HG03280 (cell line): ENCODE data around the gene NEURL4.

Experiments used
- ATAC-seq: cut with Tn5 transposase; IDR thresholded peaks from one replicate; pipeline ENCODE4 v1.9.1; 2021; ENCODE audit warnings: mild to moderate bottlenecking, moderate library complexity; ENCODE audit not compliant: unreplicated experiment

NEURL4 gene

GRCh38 chr17:7324438-7324779 is 4.7 kb downstream of the NEURL4 start:
- ATAC-seq, result no peak

DNA sequence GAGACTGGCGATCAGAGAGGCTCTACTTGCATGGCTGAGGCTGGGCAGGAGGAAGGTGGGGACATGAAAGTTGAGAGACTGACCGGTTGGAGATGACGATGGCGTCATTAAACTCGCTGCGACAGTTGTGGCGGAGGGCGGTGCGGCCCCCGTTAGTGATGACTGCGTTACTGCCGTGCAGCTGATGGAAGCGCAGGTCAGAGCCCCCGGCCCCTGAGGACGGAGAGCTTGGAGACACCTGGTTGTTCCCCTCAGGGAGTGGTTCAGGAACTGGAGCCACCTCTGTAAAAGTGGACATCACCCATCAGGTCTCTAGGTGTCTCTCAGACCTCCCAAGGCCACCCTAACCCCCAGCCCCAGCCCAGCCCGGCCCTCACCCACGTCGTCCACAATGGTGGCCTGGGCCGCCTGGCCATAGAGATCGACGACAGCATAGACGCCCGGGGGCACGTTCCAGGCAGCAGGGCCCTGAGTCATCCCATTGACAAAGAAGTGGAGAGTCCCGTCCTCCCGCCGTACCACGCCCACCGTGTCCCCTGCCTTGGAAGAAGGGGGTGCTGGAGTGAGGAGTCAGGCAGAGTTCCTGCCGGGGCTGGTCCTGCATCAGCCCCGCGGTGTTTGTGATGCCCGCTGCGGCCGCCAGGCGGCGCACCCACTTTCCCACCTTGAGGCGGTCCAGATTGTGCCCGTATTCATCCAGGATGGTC is 5.3 kb downstream of the NEURL4 start:
- ATAC-seq, result no peak

DNA sequence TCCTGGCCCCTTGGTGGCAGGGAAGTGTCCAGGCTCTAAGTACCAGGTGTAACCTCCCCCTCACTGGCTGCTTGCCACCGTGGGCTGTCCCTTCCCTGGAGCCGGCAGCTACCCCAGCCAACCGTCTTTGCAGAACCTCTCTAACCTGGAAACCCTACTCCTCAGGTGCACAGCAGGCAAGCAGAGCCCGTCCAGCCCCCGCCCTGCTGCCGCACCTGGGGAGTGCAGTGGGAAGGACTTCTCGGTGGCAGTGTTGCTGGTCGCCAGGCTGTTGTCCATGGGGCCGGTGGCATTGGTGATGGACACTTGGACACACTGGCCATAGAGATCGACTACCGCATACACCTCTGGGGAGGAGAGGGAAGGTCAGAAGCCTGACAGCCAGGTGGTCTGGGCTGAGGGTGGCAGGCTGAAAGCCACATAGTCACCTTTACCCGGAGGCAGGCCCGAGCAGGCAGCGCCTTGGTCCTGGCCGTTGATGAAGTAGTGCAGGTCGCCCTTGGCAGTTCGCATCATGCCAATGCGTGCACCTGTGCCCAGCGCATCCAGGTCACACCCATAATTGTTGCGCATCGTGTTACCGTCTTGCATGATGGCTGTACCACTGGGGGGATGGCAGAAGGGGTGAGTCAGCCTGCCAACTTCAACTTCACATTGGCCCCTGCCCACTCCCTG is 6.5 kb downstream of the NEURL4 start:
- ATAC-seq, result no peak

DNA sequence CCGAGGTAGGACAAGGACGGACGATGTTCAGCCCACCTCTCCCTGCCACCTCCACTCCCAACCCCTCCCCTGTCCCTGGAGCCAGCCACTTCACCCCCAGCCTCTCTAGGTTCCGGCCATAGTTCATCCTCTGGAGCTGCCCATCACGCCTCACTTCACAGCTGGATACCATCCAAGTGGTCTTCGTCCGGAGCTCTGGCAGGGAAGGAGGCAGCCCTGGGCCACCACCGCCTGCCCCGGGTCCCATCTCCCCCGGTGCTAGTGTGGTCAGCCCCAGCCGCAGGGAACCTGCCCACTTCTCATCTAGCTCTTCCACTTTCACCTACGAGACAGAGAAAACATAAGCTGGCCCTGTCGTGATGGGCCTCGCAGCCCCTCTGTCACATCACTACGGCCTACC is 7.7 kb downstream of the NEURL4 start:
- ATAC-seq, result no peak

DNA sequence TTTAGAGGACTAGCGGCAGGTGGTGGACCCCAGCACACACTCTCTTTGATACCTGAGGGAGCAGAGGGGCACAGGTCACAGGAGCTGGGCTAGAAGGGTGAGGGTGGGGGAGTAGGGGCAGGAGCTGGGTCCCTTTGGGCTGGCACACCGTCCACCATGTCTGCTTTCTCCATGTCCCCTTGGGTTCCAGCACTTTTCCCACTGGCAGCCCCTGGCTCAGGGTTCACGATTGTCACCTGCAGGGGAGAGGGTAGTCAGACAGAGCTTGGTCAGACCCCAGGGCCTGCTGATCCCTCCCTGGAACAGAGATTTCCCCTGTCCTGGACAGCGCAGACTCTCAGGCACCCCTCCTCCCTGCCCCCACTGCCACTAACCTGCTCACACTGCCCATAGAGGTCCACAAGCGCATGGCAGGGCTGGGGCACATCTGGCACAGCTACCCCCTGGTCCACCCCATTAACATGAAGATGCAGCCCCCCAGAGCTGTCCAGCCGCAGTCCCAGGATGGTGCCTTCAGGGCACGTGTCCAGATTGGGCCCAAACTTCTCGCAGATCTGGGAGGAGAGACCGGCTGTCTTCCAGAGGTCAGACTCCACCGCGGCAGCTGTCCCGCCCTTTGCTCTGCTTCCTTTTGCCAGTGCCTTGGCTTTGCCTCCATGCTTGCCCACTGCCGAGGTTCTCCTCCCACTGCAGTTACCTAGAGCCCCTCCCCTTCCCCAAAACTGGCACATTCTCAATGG is 10.8 kb downstream of the NEURL4 start:
- no peak for ATAC-seq

DNA sequence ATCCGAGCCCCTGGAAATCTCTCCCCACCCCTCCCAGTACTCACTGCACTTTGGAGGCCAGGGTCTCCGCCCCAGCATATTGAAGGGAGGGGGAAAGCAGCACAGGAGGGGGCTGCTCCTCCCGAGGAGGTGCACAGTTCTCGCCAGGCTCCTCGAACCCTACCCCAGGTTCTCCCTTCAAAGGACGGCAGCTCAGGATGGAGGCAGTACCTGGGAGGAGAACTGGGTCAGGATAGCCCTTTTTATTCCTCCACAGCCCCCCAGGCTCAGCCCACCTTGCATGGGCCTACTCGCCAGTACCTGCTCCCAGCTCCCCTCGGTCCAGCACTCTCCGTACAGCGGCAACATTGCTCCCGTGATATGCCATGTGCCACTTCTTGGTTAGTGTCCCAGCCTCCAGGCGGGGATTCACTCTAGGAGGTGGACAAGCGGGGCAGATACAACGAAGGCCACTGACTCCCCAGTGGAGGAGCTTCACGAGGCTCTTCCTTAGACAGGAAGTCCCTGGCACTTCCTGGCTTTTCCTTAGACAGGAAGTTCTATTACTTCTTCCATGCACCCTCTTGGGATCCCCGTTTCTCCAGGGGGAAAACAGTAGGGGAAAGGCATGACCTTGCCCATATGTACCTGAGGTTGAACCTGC is 11.9 kb downstream of the NEURL4 start:
- no peak for ATAC-seq

GRCh38 chr17:7315570-7316235 is 13.4 kb downstream of the NEURL4 start:
- ATAC-seq, result no peak

- ATAC-seq, result peak; percentile 74
Observed at GRCh38 chr17:7314719-7315569, 14.2 kb downstream of the NEURL4 start, which contains the start of gene GPS2. Gene GPS2, minus strand, starts transcription at chr17:7315360. Its CDS starts 308 bp downstream, at chr17:7315052.

- no peak for ATAC-seq
Observed at GRCh38 chr17:7313890-7314718, 15.0 kb downstream of the NEURL4 start.

DNA sequence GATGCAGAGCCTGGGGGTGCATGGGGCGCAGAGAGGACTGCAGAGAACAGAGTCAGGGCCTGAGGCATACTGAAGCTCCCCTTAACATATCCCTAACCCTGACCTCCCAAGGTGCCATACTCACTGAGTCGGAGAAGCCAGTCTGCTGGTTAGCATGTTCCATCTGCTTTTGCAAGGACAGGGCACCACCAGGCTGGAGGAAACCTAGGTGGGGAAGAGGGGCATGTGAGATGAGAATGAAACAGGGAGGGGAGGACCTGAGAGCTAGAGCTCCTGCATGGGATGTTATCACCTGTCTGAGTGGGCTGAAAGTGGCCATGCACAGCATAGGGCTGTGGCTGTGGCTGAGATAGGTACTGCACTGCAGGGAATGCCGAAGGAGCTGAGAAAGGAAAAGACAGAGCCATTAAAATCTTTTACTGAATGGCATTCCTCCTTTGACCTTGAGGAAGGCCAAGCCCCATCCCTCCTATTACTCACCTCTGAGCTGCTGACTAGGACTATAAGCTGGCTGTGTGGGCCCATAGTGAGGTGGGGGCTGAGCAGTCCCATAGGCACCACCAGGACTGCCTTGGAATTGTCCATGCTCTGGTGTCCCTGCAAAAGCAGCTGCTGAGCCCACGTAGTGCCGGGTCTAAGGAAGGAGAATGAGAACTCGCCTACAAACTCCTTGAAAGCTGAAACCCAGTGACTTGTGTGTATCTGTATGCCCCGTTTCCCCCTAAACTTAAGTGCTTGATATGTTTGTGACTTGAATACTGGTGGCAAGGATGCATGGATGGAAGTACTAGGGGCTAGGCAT is 15.8 kb downstream of the NEURL4 start:
- no peak for ATAC-seq

- ATAC-seq, result no peak
Observed at GRCh38 chr17:7312432-7313087, 16.6 kb downstream of the NEURL4 start.

DNA sequence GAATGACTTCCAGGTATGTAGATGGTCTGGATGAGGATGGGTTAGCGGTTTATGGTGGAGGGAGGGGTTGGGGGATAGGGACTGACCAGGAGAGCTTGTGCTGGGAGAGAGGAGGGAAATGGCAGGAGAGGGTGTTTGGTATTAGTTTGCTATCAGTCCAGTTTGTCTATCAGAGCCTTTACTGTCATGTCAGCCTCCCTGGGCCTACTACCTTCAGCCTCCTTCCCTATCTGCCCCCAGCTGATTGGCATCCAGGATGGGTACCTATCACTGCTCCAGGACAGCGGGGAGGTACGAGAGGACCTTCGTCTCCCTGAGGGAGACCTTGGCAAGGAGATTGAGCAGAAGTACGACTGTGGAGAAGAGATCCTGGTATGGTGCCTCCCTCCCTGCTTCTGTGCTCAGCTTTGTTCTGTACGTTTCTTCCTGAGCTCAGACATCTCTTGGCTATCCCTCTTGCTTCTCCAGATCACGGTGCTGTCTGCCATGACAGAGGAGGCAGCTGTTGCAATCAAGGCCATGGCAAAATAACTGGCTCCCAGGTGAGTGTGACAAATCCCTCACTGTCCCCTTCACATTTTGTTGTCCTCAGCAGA is 17.9 kb downstream of the NEURL4 start:
- ATAC-seq, result no peak

- ATAC-seq, result no peak
Observed at GRCh38 chr17:7309628-7310027, 19.5 kb downstream of the NEURL4 start.

DNA sequence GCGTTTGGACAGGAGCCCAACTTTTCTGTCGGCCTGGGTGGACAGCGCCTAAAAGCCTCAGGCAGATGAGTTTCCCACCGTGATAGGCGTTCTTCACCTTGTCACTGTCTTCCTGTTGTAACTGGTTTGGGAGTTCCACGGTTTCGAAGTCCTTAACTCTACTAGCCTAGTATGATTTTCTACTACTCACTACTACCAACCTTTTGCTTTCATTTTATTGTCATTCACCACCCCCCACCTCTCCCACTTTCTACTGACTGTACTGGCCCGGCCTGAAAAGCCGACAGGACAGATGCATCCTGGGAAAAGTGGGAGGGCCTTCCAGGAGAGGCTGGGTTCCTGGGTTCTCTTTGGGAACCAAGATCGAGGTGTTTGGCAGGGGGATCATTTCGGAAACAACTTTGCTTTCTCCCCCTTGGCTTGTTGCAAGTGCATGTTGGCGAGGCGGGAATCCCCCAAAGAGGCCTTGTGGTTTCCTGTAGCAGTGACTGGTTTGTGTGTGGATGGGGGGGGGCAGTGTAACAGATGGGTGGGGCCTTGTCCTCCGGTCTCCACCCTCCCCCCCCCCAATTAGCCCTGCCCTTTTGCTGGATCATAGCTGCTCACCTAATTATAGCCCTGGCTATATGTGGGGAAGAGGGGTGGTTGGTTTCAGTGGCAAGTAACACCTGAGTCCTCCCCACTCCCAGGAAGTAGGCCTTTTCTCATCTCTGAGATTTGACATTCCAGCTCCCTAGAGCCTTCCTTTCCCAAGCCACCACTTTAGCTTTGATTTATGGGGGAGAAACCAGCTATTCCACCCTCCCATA is 20.3 kb downstream of the NEURL4 start:
- ATAC-seq, result no peak

- ATAC-seq, result peak; percentile 9
Observed at GRCh38 chr17:7307686-7308624, 21.2 kb downstream of the NEURL4 start.
